ENCODE measurements around the gene NAV3. TPM values are rescaled to one million over a fixed set of nuclear protein-coding genes. Genes with fewer than 3 reads are reported as not detected.

The NAV3 gene
- total and polyA plus RNA-seq, 2 of the 4 experiments (the other 2 are of a cell fraction), result 25.5 to 106 TPM

GRCh38 chr12:77893918-77894317 lies 63.2 kb downstream of the NAV3 start:
- no peaks in the 10 kb centered on the region for H4K20me1 ChIP-seq (ENCODE audit: insufficient read depth, low read length)
- dilution Hi-C loops (cut with HindIII; ENCODE audit: low sequenced_read_pairs, unreplicated experiment) (no loop called here), in situ Hi-C loops (cut with MboI; ENCODE audit: low sequenced_read_pairs) (no loop called here), intact Hi-C loops (cut with micrococcal nuclease) (no loop called here)
- H3K27ac ChIP-seq (ENCODE audit: insufficient read depth, low read length), result no peak overlapping the region
- no peak overlapping the region for H2BK120ac ChIP-seq (ENCODE audit: low read depth, low read length)
- H3K9ac ChIP-seq (ENCODE audit: low read depth, low read length), result no peak overlapping the region
- H4K91ac ChIP-seq (ENCODE audit: insufficient read depth, low read depth, low read length), result no peak overlapping the region
- no peaks in the 10 kb centered on the region for H3K79me1 ChIP-seq (ENCODE audit: low read depth in 1 of 2, low read length in 2 of 2)
- H3K14ac ChIP-seq (replicated peaks; ENCODE audit: low read depth, low read length), result no peak overlapping the region
- CTCF ChIA-PET, result no interaction called here
- H3K4ac ChIP-seq (ENCODE audit: low read depth, low read length), result no peak overlapping the region
- DNase-seq, result peak; percentile 2
- H3K36me3 ChIP-seq (ENCODE audit: control insufficient read depth, insufficient read depth, low read length), result no peaks in the 10 kb centered on the region
- POLR2A ChIA-PET (ENCODE audit: unreplicated experiment), result no interaction called here
- no peak overlapping the region for H3K23ac ChIP-seq (ENCODE audit: low read depth, low read length)
- H3K9me1 ChIP-seq (ENCODE audit: insufficient read depth, low read length), result no peaks in the 10 kb centered on the region
- BruUV-seq (replicated peaks), result no TSS peak
- ATAC-seq (ENCODE audit: low read depth), result no peak
- no peak overlapping the region for H3K4me2 ChIP-seq (ENCODE audit: low read depth, low read length)
- H2AK9ac ChIP-seq (replicated peaks; ENCODE audit: low read depth, low read length, poor library complexity), result no peak overlapping the region
- no peak for TF ChIP-seq CHD1 (IDR thresholded peaks at IDR 0.05; ENCODE audit: low read depth, low read length)
- H2BK5ac ChIP-seq (ENCODE audit: low read depth, low read length, poor library complexity, severe bottlenecking), result no peak overlapping the region
- no peaks in the 10 kb centered on the region; the same call in 1 of the 2 replicates for H3K27me3 ChIP-seq (ENCODE audit: control insufficient read depth, insufficient read depth, low read length)
- H3K9me3 ChIP-seq (ENCODE audit: control insufficient read depth, insufficient read depth, low read length), result no peaks in the 10 kb centered on the region
- H2AK5ac ChIP-seq (ENCODE audit: low read depth, low read length), result no peak overlapping the region
- no peak overlapping the region for H2AFZ ChIP-seq (replicated peaks; ENCODE audit: low read length, poor library complexity)
- H3K4me3 ChIP-seq (ENCODE audit: insufficient read depth, low read depth, low read length), result no peak overlapping the region
- H2BK15ac ChIP-seq (ENCODE audit: low read depth, low read length), result no peak overlapping the region
- H3K56ac ChIP-seq (ENCODE audit: extremely low read depth, insufficient read depth, low read length), result no peak overlapping the region
- no peak overlapping the region for H4K5ac ChIP-seq (ENCODE audit: low read depth, low read length)
- no peak overlapping the region for H2BK20ac ChIP-seq (ENCODE audit: low read depth, low read length)
- no peak overlapping the region for H3K18ac ChIP-seq (ENCODE audit: low read depth, low read length)
- no peaks in the 10 kb centered on the region for H3K4me1 ChIP-seq (ENCODE audit: control insufficient read depth, insufficient read depth, low read length)
- H4K8ac ChIP-seq (ENCODE audit: low read depth in 2 of 2, low read length in 2 of 2), result no peak overlapping the region

All from IMR-90 (cell line).